ENCODE data around the gene MACROH2A1.

MACROH2A1 gene

DNA sequence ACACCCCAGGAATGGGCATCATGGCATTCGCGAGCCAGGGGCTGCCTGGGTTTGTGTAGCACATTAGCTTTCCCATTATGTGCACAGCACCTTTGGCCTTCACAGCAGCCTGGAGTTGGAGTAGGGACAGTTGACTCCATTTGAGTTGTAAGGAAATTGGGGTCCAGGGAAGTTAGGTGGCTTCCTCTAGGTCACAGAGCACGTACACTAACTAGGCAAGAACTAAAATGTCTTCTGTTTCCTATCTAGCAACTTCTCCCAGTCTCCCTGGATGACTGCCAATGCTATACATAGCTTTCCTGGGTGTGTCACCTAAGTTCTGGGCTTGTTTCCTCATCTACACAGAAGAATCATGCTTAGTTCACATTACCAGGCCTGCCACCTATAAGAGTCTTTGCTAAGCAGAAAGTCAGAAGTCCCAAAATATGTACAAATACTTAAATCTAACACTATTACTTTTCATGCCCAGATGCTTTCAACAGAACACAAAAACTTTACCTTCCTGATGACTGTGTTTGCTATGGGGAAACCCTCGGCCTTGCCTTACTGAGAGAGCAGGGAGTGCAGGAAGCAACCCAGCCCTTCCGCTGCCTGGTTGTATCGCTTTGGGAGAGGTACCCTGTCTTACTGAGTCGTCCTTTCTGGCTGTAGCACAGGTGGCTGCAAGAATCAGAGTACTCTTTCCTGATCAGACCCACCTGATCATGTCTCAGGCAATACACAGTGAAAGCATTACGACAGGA is 12.0 kb downstream of the MACROH2A1 start:
- ATAC-seq (ENCODE audit: low read depth) = peak; percentile 77

DNA sequence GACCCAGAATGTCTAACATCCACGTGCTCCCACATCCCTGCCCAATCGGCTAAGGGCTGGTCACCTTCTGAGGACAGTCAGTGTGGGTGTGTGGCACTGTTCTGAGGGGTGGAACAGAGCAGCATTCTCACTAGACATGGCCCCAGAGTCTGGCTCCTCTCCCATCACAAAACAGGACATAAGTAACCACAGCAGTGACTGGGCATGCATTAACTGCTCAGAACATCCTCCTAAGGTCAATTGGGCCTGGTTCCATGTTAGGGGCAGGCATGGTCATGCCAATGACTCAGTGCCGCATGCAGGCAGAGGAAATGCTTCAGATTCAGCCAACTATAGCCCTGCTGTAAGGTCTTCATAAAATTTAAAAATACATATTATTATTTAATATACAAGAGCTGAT is 12.9 kb downstream of the MACROH2A1 start:
- Histone ChIP-seq H3K9me3 (ENCODE audit: severe bottlenecking) (no peaks in the 10 kb centered on the region), H3K4me1 (ENCODE audit: insufficient read depth, poor library complexity, severe bottlenecking) (peaks cover 36% of the 10 kb centered on the region), H3K27me3 (ENCODE audit: insufficient read depth, poor library complexity, severe bottlenecking) (no peaks in the 10 kb centered on the region), H3K4me3 (ENCODE audit: severe bottlenecking) (no peak overlapping the region), H3K36me3 (ENCODE audit: low read depth) (peaks cover 82% of the 10 kb centered on the region), H3K27ac (ENCODE audit: poor library complexity, severe bottlenecking) (peak overlapping the region; percentile 96)
- TF ChIP-seq, protein P1, sequence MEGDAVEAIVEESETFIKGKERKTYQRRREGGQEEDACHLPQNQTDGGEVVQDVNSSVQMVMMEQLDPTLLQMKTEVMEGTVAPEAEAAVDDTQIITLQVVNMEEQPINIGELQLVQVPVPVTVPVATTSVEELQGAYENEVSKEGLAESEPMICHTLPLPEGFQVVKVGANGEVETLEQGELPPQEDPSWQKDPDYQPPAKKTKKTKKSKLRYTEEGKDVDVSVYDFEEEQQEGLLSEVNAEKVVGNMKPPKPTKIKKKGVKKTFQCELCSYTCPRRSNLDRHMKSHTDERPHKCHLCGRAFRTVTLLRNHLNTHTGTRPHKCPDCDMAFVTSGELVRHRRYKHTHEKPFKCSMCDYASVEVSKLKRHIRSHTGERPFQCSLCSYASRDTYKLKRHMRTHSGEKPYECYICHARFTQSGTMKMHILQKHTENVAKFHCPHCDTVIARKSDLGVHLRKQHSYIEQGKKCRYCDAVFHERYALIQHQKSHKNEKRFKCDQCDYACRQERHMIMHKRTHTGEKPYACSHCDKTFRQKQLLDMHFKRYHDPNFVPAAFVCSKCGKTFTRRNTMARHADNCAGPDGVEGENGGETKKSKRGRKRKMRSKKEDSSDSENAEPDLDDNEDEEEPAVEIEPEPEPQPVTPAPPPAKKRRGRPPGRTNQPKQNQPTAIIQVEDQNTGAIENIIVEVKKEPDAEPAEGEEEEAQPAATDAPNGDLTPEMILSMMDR (IDR thresholded peaks at IDR 0.05; ENCODE audit: poor library complexity, severe bottlenecking) = no peak
- ATAC-seq (ENCODE audit: low read depth) (peak; percentile 77), DNase-seq (ENCODE audit: low spot score) (peak; percentile 88)

More for the DNA sequence above, 12.0 kb downstream of the MACROH2A1 start:
- TF ChIP-seq, protein P1 (IDR thresholded peaks at IDR 0.05; ENCODE audit: poor library complexity, severe bottlenecking) = no peak
- H3K4me1 ChIP-seq (ENCODE audit: insufficient read depth, poor library complexity, severe bottlenecking) = peaks cover 45% of the 10 kb centered on the region
- peak overlapping the region; percentile 96 for H3K27ac ChIP-seq (ENCODE audit: poor library complexity, severe bottlenecking)
- no peak overlapping the region for H3K4me3 ChIP-seq (ENCODE audit: severe bottlenecking)
- no peaks in the 10 kb centered on the region for H3K9me3 ChIP-seq (ENCODE audit: severe bottlenecking)
- H3K27me3 ChIP-seq (ENCODE audit: insufficient read depth, poor library complexity, severe bottlenecking) = no peaks in the 10 kb centered on the region
- peaks cover 73% of the 10 kb centered on the region for H3K36me3 ChIP-seq (ENCODE audit: low read depth)
- DNase-seq (ENCODE audit: low spot score) = no peak

DNA sequence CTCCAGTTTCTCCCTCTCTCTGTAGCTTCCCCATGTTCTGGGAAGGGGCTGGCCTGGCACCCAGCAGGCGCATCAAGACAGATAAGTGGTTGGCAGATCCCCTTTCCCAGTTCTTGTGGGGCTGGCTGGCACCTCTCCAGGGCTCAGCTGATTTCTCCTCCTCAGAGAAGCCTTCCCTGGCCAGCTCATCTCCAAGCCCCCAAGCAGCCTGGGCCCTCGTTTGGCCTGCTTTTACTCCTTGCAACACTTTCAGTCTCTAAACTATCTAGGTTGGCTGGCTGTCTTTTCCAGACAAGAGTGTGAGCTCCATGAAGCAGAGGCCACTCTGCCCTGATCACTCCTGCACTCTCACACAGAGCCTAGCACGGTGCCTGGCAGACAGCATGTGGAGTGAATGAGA is 13.5 kb downstream of the MACROH2A1 start:
- TF ChIP-seq, protein P1 (IDR thresholded peaks at IDR 0.05; ENCODE audit: poor library complexity, severe bottlenecking) = no peak
- Histone ChIP-seq H3K36me3 (ENCODE audit: low read depth) (peaks cover 88% of the 10 kb centered on the region), H3K4me1 (ENCODE audit: insufficient read depth, poor library complexity, severe bottlenecking) (peaks cover 37% of the 10 kb centered on the region), H3K9me3 (ENCODE audit: severe bottlenecking) (no peaks in the 10 kb centered on the region), H3K4me3 (ENCODE audit: severe bottlenecking) (no peak overlapping the region), H3K27ac (ENCODE audit: poor library complexity, severe bottlenecking) (peak overlapping the region; percentile 96), H3K27me3 (ENCODE audit: insufficient read depth, poor library complexity, severe bottlenecking) (no peaks in the 10 kb centered on the region)
- ATAC-seq (ENCODE audit: low read depth) (no peak), DNase-seq (ENCODE audit: low spot score) (no peak)

DNA sequence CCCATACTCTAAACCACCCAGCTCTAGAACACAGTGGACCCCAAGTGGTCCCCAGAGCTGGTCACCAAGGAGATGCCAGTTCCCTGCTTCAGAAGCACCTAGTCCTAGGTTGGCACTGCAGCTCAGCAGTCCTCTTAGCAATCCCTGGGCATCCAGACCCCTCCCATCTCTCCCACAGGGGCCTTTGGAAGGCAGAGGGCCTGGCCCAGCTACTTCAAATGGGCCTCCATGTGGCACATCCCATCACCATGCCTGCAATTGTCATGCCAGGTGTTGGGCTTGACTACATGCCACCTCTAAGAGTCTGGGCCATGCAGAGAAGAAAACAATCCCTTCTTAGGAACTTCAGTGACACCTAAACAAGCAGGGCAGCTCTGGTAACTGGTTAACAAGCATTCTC is 14.1 kb downstream of the MACROH2A1 start:
- Histone ChIP-seq H3K27ac (ENCODE audit: poor library complexity, severe bottlenecking) (peak overlapping the region; percentile 96), H3K36me3 (ENCODE audit: low read depth) (peaks cover 94% of the 10 kb centered on the region), H3K4me1 (ENCODE audit: insufficient read depth, poor library complexity, severe bottlenecking) (peaks cover 44% of the 10 kb centered on the region), H3K4me3 (ENCODE audit: severe bottlenecking) (no peak overlapping the region), H3K27me3 (ENCODE audit: insufficient read depth, poor library complexity, severe bottlenecking) (no peaks in the 10 kb centered on the region), H3K9me3 (ENCODE audit: severe bottlenecking) (no peaks in the 10 kb centered on the region)
- TF ChIP-seq, protein P1 (IDR thresholded peaks at IDR 0.05; ENCODE audit: poor library complexity, severe bottlenecking) = no peak
- no peak for ATAC-seq (ENCODE audit: low read depth)
- no peak for DNase-seq (ENCODE audit: low spot score)

All from RWPE2 (cell line).